GM18505 (cell line): ENCODE data around the gene MN1.

ENCODE experiments used
- ATAC-seq: cut with Tn5 transposase; IDR thresholded peaks from one replicate; pipeline ENCODE4 v1.9.1; 2021; ENCODE audit not compliant: unreplicated experiment
- POLR2A ChIP-seq: IDR thresholded peaks from 4 replicates; pipeline ENCODE4 v1.6.1; 2011; ENCODE audit warnings: borderline replicate concordance; ENCODE audit not compliant: insufficient read depth, insufficient read length; ENCODE audit errors: extremely low read depth

Gene MN1

DNA sequence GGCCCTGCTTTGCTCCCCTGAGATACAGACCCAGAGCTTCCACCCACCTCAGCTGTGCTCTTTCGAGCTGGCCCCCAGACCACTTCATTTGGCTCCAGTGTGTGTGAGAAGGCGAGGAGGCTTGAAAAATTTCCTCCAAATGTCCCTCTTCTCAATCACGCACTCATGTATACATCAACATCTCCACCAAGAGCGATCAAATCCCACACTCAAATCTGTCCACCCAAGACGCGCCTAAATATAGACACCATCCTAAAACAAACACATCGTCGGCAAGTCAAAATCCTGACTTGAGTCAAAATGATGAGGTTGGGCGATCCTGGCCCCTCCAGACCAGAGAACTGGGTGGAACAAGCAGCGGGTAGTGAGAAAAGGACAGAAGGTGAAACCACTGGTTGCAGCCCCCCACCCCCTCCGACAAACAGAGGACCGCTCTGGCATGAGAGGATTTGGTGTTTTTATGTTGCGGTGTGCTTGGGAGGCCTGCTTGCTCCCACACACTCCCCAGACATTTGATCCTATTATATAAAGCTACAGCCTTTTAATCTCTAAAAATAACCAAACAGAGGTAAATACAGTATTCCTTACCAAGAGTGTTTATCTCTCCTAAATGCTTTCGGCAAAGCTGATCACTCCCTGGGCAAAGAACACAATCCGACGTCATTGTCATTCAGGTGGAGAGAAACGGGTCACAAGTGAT, 10.2 kb downstream of the MN1 start:
- TF ChIP-seq POLR2A = no peak

DNA sequence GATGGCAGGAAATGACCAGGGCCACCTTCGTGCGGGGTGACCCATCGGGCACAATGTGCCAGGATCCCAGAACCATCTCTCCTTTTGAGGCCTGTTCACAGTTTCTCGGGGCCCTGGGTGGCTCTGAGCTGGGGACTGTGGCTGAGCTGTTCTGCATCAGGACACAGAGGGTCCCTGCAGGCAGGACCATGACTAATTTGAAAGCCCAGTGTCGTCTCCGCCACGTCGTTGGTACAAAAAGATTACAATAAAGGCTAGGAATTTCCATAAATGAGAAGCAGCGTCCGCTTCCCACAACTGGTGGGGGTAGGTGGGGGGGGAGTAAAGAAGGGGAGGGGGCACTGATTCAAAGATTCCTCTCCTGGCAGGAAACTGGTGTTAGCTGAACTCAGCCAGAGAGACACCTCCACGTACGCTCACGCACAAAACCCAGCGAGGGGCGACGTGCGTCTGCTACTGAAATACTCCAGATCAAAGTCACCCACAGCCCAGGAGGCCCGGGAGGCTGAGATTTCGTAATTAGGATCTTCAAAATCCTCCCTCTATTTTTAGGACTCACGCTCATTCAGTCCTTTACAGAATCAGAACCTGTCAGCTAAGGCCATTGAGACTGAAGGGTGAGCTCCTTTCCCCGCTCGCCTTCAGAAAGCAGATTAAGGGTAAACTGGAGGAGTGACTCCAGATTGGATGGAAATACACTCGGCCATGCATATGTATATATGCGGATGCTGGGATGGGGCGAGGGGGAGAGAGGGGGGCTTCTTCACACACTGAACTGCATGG, 11.0 kb downstream of the MN1 start:
- no peak for TF ChIP-seq POLR2A
- no peak for ATAC-seq

More for the DNA sequence above, 10.2 kb downstream of the MN1 start:
- no peak for ATAC-seq

DNA sequence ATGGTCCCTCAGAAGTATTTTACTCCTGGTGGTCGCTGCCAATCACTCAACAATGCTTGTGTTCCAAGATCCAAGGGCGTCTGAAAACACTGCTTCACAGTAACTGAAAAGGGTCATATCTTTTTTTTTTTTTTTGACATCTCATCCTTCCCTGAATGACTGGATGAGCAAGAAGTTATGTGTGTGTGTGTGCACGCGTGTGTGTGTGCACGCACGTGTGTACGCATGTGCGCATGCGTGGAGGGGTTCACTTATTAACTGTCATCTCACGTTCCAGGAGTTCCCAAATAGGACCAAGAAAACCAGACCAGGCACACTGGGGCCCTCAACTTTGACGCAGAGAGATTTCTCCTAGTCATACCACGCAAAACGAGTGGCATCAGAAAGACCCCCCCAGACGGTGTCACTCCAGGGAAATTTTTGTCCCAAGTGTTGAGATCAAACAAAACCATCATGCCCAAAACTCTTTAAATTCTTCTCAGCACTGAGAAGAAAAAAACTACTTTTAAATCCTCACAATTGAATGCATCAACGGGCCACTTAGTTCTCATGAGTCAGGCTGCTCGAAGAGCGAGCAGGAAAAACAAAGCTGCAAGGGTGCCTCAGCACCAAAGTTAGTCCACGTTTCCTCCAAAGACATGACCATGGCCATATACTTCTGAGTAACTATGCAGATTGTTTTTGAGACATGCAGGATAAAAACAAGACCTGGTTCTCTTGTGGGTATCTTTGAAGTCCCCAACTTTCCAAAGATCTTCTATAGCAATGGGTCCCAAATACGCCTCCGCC, 12.9 kb downstream of the MN1 start:
- no peak for TF ChIP-seq POLR2A
- no peak for ATAC-seq

DNA sequence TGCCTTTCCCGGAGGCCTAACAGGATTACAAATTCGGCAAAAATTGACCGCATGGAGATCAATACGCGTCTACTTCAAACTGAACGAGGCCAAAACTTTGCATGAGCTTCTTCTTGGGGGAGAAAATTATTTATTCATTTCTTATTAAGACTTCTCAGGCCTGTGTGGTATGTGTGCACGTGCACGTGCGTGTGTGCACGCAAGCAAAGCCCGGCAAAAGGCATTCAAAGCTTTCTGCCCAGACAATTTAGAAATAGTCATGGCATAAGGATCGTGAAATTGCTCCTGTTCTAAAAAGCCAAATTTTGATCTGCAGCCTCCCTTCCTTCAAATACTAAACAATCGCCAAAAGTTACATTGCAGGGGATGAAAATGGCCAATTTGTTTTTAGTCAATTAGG, 14.6 kb downstream of the MN1 start:
- no peak for ATAC-seq
- TF ChIP-seq POLR2A = no peak

DNA sequence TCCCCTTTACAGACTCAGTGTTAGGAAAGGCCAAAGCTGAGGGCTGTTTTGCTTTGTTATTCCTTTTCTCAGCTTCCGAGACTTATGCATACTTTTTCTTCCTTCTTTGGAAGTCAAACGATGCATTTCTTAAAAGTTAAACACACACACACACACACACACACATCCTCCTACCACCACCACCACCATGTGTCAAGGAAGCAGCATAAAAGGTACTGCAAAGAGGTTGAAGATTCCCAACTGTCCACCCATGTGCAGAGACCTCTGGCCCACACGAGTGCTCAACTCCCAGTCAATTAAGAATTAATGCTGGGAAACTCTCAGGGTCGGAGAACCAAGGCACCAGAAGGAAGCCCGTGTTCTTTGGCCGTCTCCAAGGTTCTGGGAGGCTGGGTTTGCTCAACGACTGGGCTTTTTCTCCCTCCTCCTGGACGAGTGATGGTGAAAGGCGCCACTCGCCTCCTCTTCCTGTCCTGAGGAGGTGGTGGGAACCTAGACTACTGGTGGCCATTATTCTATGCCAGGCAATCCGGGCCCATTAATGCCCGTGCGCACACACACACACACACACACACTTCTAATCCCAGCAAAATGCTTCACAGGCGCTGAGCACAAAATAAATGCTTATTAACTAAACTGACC, 15.1 kb downstream of the MN1 start:
- no peak for TF ChIP-seq POLR2A
- no peak for ATAC-seq

DNA sequence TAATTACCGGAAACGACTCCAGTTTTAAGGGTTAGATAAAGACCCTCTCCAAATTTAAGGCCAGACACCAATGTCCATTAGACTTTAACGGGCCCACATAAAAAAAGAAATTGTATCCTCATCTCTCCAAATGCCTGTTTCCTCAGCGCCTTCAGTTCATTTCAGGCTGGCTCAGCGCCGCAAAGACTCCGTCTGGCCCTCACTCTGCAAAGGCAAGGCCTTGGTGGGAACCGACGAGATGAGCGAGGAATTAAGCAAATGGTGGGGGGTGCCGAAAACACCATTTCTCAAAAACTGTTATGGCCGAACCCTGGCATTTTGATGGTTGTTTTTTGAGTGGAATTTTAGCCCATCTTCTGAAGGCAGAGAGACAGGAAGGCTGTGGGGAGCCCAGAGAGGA, 15.7 kb downstream of the MN1 start:
- TF ChIP-seq POLR2A = no peak
- no peak for ATAC-seq

DNA sequence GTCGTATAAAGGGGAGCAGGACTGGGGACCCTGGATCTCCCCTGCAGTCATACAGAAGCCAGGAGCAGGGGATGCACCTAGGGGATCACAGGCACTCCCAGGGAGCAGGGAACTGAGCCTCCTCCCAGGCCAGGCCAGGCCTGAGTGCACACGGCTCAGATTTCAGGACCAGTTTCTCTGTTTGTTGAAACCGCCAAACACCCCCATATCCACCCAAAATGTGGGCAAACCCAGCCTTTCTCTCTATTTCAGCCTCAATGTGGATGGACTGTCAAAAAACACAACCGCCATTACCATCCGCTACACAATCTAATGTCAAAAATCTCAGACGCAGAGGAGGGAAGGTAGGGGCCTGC, 17.5 kb downstream of the MN1 start:
- TF ChIP-seq POLR2A = no peak
- no peak for ATAC-seq

DNA sequence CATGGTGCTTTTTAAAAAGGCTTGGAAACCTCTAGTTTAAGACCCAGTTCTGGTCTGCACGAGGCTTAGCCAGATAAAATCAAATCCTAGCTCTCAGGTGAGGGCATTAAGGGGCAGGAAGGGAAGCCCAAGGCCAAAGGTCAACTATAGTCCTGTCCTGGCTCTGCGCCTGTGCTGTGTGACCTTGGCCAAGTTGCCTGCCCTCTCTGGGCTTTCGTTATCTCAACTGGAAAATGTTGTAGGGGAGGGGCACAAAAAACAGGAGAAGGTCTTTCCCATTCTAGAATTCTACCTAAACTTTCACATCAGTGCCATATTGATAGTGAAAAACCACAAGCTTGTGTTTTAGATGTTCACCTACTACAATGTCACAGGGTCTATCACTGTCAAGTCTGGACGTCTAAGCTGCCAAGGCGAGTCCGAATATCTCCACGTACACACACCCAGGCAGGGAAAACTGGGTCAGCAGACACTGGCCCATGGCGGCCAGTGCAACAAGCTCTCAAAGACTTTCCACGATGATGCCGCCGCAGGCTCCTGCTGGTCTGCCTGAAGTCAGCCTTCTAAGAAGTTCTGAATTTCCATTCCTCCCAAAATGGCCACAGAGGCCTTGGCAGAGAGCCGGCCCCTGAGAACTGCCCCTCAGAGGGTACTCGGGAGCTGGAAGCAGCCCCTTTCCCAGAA, 18.0 kb downstream of the MN1 start:
- no peak for ATAC-seq
- no peak for TF ChIP-seq POLR2A

DNA sequence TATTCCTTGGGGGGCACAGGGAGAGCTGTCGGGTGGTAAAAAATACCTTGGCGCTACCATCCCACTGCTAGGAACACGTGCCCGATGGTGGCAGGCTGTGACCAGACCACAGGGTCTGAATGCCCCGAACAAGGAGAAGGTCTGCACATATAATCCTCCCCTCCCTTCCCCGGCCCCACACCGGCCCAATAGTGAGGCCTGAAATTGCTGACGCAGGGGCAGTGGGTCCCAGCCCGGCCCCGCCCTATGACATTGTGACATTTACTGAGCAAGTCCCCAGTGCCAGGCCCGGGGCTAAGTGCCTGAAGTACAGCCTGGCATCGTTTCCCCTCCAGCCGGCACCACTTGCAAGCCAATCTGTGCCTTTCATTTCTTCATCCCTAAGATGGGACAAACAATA, 19.5 kb downstream of the MN1 start:
- no peak for ATAC-seq
- no peak for TF ChIP-seq POLR2A

DNA sequence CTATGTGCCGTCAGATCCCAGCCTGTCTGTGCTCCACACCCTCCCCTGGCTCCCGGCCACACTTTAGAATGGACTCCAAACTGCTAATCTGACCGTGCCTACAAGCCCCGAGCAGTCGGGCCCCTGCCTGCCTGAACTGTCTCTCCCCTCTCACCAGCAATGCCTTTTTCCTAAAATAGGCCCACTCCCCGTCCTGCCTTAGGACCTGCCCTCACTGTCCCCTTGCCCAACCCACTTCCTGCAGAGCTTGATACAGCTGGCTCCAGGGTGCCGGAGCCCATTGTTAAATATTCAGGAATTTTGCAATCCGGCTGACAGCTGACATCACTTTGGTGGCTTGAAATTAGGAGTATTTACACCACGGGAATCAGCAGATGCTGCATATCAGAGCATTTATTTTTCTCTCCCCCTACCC, 21.4 kb downstream of the MN1 start:
- TF ChIP-seq POLR2A = no peak
- no peak for ATAC-seq

DNA sequence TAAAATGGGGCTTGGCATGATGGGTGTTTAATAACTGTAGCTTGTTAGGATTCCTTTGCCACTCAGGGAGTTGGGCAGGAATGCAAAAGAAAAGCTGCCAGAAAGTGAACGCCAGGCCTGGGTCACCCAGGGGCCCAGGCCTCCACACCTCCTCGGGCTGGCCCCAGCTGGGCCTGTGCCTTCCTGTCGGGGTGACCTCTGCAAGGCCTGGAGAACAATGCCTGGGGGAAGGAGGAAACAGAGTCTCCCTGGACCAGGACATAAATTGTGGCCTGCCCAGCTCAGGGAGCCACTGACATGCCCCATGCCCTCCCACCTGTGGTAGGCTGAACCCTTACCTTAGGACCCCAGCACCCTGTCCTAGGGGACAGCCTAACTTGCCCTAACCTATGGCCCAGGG, 21.9 kb downstream of the MN1 start:
- ATAC-seq = no peak
- no peak for TF ChIP-seq POLR2A

DNA sequence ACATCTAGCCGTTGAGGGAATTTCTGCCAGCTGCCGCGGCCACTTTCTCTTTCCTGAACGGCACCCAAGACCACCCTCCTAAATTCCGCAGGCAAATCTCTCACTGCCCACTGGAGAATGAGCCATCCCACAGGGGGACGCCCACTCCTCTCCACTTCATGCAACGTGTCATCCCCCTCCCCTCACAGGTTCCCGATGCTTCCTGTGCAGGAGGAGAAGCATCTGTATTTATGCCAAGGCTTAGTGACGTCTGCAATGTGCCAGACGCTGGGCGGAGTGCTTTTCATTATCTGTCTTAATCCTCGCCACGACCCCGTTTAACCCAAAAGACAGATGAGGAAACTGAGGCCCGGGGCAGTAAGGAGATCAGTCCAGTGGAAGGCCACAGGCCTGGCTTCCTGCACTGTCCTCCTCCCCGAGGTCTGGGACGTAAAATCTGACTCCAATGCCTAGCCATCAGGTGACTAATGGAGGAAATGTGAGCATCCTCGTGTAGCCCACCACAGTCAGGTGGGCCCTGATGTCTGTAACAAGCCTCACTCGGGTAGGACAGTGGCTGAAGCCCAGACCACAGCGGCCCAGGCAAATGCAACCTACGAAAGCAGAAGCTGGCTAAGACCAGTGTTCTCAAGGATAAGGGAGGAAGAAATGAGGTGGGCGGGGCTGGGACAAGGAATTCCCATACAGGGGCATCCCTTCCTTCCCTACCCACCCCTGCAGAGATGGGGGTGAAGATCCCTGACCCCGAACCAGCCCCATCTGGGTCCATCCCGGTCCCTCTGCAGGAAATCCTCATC, 23.1 kb downstream of the MN1 start:
- TF ChIP-seq POLR2A = no peak
- ATAC-seq = no peak
